Fibroblast of skin of scalp (primary cell): Measurements from ENCODE around the gene SPAG6.
"Not testable (repeated sequence)": the region's sequence is repeated elsewhere in the genome, so short reads cannot be mapped to it uniquely, and the experiment has no call there.

Source experiments
- DNase-seq: peaks from one replicate; pipeline ENCODE4 v3.0.0-alpha.2; 2013

SPAG6 gene

DNA sequence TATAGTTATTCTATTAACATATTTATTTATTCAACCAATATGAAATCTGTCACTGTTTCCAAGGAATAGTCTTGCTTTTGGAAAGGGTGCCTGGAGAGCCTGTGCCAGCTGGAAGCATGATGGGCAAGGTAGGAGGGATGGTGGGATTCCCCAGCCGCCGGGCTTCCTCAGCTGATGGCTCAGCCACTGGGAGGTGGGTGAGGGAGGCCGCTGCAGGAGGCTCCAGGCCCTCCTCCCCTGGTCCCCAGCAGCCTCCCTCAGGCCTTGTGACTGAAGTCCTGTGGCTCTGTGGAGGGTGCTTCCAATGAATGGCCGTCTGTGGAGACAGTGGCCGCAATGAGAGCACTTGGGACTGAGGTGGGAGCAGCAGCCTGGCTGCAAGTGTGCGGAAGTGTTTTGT, 27.0 kb downstream of the SPAG6 start:
- no peak for DNase-seq

DNA sequence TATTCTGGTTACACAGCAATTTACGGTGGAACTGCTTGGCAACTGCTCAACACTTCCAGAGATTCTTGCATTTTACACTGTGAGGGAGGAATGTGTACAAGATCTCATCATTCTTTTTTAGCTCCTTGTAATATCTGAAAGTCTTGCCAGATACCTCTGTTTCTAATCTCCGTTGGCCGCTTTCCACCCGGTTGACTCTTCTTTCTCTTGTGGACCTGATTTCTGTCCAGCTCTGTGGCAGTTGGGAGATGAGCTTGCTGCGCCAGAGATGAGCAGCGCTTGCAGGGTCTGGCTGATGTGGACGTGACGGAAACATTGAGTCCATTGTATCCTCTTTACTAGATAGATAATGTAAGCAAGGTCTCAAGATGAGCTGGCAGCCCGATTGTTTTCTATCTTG, 27.6 kb downstream of the SPAG6 start:
- DNase-seq: peak; percentile 41

DNA sequence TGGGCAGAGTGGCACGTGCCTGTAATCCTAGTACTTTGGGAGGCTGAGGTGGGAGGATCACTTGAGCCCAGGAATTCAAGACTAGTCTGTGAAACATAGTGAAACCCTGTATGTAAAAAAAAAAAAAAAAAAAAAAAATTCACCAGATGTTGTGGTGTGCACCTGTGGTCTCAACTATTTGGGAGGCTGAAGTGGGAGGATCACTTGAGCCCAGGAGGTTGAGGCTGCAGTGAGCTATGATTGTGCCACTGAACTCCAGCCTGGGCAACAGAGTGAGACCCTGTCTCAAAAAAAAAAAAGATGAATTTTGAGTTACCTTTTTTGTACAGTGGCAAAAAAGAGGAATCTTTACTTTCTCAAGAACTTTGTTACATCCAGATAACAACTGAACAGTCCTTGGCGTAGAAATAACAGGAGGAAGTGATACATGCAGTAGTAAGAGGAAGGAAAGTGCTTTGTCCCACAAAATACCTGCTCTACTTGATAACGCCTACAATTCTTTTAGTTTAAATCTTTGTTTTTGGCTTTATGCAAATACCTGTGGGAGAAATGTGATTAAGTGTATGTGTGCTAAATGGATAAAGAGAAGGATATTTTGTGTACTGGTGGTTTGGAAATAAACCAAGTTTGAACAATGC, 29.3 kb downstream of the SPAG6 start:
- DNase-seq: no peak

- DNase-seq: no peak
Observed at GRCh38 chr10:22379059-22379458, 33.8 kb downstream of the SPAG6 start.

GRCh38 chr10:22381262-22381661, 36.0 kb downstream of the SPAG6 start:
- DNase-seq: no peak

GRCh38 chr10:22386503-22386902, 41.2 kb downstream of the SPAG6 start:
- no peak for DNase-seq

GRCh38 chr10:22389856-22390589, 44.7 kb downstream of the SPAG6 start:
- DNase-seq: no peak

- DNase-seq: no peak
Observed at GRCh38 chr10:22391600-22391999, 46.3 kb downstream of the SPAG6 start.

DNA sequence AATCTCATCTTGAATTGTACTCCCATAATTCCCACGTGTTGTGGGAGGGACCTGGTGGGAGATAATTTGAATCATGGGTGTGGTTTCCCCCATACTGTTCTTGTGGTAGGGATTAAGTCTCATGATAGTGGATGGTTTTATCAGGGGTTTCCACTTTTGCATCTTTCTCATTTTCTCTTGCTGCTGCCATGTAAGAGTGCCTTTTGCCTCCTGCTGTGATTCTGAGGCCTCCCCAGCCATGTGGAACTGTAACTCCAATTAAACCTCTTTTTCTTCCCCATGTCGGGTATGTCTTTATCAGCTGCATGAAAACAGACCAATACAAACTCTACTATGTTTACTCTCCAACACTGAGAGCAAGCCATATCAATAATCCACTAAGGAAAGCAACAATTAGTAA, 50.9 kb downstream of the SPAG6 start:
- DNase-seq: not testable (repeated sequence)

- DNase-seq: not testable (repeated sequence)
Observed at GRCh38 chr10:22406916-22407315, 61.6 kb downstream of the SPAG6 start.

DNA sequence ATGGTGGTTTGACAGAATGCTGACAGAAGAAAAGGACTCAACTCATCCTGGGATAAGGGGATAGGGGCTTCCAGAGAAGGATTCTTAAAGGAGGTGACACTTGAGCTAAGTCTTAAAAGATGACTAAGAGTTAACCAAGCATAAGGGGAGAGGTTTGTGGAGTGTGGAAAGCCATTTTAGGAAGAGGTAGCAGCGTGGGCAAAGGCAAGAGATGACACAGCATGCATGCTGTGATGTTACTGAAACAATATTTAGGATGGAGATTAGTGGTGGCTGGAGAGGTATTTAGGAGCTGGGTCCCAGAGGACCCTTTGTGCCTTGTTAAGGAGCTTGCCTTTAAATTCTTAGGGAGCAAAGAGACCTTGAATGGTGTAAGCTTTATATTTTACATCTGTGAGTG, 65.1 kb downstream of the SPAG6 start:
- no peak for DNase-seq

- no peak for DNase-seq
Observed at GRCh38 chr10:22410846-22411245, 65.5 kb downstream of the SPAG6 start.

- no peak for DNase-seq
Observed at GRCh38 chr10:22414146-22414545, 68.8 kb downstream of the SPAG6 start.

- no peak for DNase-seq
Observed at GRCh38 chr10:22415072-22415471, 69.8 kb downstream of the SPAG6 start.

DNA sequence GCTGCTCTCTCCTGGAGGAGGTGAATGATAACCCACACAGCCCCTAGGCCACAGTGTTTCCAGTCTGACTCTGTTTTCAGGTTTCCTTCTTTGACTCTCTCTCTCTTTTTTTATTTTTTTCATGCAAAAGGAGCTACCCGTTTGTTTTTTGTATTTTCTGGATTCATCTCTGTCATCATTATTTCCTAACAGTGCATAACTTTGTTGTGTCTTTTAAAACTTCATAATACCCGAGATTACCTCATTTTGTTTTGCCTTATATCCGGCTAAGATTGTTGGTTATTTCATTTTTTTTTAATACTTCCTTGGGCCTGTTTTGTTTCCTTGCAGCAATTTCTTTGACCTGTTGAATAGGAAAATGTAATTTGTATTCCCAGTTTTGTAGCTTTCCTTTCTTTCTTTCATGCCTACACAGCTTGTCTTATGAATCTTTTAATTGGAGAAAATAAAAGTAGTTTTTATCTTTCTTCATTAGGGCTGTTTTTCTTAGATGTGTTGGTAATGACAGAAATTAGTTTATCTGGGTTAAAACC, 72.5 kb downstream of the SPAG6 start:
- DNase-seq: no peak

- DNase-seq: peak; percentile 37
Observed at GRCh38 chr10:22420787-22421517, 75.7 kb downstream of the SPAG6 start.

- DNase-seq: no peak
Observed at GRCh38 chr10:22426653-22427052, 81.4 kb downstream of the SPAG6 start.

- no peak for DNase-seq
Observed at GRCh38 chr10:22427101-22427500, 81.8 kb downstream of the SPAG6 start.

DNA sequence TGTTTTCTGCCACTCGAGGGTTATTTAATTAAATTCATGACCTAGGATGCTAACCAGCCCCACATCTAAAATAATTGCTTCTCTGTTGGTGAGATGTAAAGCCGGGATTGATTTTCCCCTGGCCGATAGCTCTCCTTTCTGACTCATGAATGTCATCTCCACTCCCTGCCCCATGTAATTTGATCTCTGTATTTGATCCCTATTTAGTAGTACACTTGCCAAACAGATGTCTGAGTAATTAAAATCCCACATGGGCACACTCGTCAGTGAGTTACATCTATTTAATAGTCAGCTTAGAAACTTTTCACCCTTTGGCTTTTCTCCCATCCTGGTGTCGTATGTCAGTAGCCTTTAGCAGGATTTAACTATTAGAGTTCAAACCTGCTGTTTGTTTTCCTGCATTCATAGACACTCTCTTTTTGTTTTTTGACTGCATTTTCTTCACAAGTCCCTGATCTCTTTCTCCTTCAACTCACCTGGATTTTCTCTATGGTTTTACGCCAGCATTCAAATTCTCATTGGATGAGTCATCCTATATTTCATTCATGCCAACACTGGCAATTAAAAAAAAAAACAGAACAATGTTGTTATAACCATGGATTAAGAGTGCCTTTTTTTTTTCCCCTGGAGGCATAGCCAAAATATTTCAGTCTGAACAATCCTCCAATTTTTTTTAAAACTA, 82.7 kb downstream of the SPAG6 start:
- DNase-seq: peak; percentile 87

GRCh38 chr10:22429146-22429545, 83.8 kb downstream of the SPAG6 start:
- DNase-seq: no peak

DNA sequence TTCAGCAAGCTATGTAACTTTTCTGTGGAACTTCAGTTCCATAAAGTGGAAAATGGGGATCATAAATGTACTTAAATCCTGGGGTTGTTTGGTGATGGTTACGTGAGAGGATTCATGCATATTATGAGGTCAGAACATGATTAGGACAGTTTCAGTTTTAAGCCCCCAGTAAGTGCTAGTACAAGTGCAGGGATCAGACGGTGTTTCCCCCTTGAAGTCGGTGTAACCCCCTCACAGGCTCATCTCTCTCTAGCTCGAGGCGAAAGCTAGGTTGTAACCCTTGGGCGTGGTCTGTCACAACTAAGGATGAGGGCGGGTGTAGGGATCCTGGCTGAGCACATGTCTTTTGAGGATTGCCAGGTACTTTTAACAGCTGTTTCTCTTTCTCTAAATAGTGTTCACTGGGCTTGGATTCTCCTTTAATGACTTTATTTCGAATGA, 84.7 kb downstream of the SPAG6 start:
- DNase-seq: no peak

DNA sequence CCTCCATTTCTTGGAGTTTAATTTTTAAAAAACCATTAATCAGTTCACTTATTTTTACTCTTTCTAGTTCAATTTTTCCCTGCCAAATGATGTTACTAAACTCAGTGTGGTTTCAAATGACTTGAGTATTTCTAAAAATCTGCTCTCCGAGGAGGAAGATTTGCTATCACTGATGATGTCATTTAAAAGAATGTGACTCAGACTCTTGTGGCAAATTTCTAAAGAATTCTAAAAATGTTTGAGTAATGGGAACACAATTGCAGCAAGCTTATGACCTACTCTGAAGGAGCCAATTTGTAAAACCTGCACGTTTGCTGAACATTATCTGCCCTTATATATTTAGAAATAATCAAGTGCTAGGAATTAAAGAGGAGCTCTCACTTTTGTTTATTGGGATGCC, 88.6 kb downstream of the SPAG6 start:
- peak; percentile 93 for DNase-seq

DNA sequence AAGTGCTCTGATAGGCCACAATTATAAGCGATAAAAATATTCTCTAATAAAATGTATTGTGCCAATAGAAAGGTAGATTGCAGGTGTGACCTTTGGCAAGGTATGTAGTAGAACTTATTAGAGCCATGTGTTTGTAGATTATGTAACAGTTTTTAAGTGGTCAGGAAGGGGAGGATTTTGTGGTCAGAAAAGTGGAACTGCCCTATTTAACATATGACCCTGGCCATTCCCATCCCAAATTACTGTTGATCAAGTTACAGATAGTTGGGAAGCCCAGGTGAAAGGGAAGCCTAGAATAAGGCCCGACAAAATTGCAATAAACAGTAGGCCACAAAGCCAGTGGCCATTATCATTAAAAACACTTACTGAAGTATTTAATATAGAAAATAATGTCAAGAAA, 89.2 kb downstream of the SPAG6 start:
- no peak for DNase-seq
